ENCODE data around the gene BAIAP3.
"Not testable (repeated sequence)": the region's sequence is repeated elsewhere in the genome, so short reads cannot be mapped to it uniquely, and the experiment has no call there.

Gene BAIAP3

GRCh38 chr16:1318268-1318545 lies 15.2 kb upstream of the BAIAP3 start:
- DNase-seq (ENCODE audit: low read depth in 2 of 2): no peak

GRCh38 chr16:1319041-1319440 lies 14.4 kb upstream of the BAIAP3 start:
- no peak for DNase-seq (ENCODE audit: low read depth in 2 of 2)

GRCh38 chr16:1320097-1320496 lies 13.3 kb upstream of the BAIAP3 start:
- DNase-seq (ENCODE audit: low read depth in 2 of 2): no peak

DNA sequence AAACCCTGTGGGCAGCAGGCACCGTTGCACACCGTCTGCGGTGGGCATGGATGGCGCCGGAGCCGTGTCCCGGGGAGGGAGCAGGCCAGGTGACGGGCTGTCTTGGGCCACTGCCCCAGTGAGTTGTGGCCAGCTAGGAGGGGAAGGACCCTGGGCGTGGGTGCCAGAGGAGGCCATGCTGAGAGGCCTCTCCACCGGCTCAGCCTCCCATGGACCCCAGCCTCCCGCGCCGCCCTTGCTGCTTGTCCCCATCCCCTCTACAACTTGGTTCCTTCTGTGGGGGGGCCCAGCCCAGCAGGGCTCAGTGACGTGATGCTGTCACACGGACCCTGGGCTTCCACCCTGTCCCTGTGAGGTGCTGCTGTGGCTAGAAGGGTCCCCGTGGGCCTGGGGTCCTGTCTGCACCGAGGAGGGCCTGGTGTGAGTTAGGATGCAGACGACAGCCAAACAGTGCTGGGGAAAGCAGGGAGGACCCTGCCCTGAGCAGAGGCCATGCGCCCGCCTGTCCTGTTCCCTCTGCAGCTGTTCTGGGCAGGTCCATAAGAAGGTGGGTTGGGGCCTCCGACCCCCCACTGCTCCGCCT lies 12.7 kb upstream of the BAIAP3 start:
- DNase-seq (ENCODE audit: low read depth in 2 of 2): no peak

- no peak for DNase-seq (ENCODE audit: low read depth in 2 of 2)
Observed at GRCh38 chr16:1322407-1322806, 11.0 kb upstream of the BAIAP3 start.

- DNase-seq (ENCODE audit: low read depth in 2 of 2): no peak
Observed at GRCh38 chr16:1323296-1324239, 9.9 kb upstream of the BAIAP3 start.

- DNase-seq (ENCODE audit: low read depth in 2 of 2): no peak
Observed at GRCh38 chr16:1324286-1324826, 9.1 kb upstream of the BAIAP3 start.

DNA sequence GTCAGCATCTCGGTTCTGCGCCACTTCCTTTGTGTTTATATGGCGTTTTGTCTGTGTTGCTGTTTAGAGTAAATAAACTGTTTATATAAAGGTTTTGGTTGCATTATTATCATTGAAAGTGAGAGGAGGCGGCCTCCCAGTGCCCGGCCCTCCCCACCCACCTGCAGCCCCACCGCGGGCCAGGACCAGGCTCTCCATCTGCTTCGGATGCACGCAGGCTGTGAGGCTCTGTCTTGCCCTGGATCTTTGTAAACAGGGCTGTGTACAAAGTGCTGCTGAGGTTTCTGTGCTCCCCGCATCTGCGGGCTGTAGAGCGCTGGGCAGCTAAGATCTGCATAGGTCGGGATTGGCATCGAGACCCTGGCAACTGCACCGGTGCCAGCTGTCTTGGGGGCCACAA lies 8.2 kb upstream of the BAIAP3 start:
- DNase-seq (ENCODE audit: low read depth in 2 of 2): no peak

DNA sequence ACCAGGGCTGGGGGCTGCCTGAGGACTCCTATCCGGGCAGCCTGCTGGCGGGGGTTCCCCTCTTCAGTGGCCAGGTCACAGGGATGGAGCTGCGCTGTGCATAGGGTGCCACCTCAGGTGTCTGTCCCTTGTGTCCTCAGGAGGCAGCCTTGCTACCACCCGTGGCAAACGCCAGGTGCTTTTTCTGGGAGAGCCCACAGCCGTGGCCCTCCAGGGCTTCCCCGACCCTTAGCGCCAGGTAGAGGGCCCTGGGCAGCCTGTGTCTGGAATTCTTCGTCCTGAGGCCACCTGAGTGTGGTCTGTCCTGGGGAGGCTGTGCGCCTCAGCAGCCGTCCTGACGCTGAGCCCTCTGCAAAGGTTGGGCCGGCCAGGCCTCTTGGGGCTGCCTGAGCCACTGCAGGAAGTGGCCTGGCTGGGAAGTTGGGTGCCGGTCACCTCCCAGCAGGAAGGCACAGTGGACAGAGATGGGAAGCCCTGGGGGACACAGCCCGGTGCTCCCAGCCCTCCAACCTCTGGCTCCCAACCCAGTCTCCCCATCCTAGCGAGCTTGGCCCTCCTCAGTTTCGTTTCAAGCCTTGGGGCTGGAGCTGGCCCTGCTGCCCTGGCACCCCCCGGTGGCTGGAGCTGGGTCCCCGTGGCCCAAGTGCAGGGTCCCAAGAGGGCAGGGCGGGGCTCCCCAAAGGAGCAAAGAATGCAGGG lies 7.6 kb upstream of the BAIAP3 start:
- no peak for DNase-seq (ENCODE audit: low read depth in 2 of 2)

DNA sequence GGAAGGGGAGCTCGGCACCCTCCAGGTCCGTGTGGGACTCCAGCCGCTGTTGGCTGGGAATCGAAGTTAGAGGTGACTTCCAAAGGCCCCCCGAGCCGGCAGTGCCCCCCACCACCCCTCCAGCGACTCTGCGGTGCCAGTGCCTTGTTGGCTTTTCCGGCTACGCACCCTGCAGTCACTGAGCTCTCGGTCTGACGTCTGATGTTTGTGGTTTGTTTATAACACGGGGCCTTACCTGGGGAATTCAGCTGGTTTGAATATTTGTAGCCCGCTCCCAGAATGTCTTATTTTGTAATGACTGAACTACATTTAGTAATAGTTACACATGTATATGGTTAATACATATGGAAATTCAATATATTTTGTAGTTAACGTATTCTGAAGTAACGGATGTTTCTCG lies 7.1 kb upstream of the BAIAP3 start:
- DNase-seq (ENCODE audit: low read depth in 2 of 2): no peak

GRCh38 chr16:1326946-1327618 lies 6.4 kb upstream of the BAIAP3 start:
- no peak for DNase-seq (ENCODE audit: low read depth in 2 of 2)

DNA sequence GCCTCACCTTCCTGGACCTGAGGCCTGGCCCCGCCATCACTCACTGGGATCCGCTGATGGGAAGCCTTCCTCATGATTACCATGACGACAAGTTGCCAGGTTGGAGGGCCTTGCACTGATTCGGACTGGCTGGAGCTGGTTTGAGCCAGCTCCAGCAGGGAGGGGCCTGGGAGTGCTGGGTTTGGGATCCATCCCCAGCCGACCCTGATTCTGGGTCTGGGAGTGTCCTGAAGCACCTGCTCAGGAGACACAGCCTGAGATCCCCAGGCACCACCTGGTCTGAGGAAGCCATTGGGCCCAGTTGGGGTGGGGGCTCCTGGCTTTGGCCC lies 5.9 kb upstream of the BAIAP3 start:
- DNase-seq (ENCODE audit: low read depth in 2 of 2): no peak

DNA sequence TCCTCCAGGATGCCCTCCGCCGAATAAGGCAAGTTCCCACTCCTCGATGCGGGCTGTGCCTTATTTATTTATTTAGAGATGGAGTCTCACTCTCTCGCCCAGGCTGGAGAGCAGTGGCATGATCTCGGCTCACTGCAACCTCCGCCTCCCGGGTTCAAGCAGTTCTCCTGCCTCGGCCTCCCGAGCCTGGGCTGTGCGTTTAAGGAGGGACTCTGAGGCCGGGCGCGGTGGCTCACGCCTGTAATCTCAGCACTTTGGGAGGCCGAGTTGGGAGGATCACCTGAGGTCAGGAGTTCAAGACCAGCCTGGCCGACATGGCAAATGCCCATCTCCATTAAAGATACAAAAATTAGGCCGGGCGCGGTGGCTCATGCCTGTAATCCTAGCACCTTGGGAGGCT lies 5.3 kb upstream of the BAIAP3 start:
- DNase-seq (ENCODE audit: low read depth in 2 of 2): not testable (repeated sequence)

- not testable (repeated sequence) for DNase-seq (ENCODE audit: low read depth in 2 of 2)
Observed at GRCh38 chr16:1328961-1329360, 4.5 kb upstream of the BAIAP3 start.

DNA sequence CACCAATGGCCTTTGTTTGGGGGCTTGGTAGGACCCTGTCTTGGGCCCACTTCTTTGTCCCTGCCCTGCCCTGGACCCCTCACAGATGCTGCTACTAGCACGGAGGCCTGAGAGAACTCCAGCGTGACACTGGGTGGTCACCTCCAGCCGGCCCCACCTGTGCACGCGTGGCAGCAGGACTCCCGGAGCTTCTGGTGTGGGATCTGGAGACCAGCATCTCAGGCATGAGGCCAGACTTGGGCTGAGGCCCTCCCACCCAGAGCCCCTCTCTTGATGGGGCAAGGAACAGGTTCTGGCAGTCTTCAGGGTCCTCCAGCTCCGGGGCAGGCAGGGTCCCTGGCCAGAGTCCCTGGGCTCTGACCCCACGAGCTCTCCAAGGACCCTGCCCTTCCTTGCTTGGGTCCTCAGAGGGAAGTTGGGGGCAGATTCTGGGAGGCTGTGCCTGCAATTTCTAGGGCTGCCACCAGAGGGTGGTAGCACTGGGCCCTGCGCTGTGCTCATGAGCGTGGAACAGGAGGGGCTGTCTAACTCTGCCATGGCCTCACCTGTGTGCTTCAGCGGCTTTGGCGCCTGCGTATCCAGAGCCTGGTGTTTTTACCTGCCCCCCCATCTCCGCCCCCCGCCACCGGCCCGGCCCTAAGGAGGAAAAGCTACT lies 3.1 kb upstream of the BAIAP3 start:
- no peak for DNase-seq (ENCODE audit: low read depth in 2 of 2)

DNA sequence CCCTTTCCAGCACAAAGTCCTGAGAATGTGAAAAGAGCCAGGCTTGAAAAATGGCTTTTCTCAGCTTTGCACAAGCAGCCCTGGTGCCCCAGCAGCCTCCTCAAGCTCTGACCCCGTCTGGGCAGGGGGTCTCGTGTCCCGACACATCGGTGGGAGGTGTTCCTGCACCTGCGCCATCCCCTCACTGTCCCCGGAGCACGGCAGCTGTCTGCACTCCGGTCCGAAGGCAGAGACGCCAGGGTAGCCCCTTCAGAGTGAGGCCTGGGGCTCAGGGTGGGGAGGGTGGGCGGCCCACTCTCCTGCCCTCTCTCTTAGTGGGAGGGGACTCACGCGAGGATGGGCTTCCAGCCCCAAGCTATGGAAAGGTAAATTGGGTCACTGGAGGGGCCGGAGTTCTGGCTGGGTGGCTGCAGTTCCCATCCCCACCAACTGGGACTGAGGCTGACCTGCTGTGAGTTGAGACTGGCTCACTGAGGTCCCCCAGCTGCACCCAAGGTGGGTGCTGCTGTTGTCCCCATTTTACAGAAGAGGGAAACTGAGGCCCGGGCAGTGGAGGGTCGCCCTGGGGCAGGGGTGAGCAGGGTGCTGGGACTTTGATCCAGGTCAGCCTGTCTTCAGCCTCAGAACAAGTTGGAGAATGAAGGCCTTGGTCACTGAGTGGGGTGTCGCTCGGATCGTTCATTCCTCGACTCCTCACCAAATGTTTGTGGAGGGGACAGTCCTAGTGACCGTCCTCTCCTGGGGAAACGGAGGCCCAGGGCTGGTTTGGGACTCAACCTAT lies 2.3 kb upstream of the BAIAP3 start:
- no peak for DNase-seq (ENCODE audit: low read depth in 2 of 2)

GRCh38 chr16:1331712-1332617 lies 1.5 kb upstream of the BAIAP3 start:
- DNase-seq (ENCODE audit: low read depth in 2 of 2): peak in 1 of 2 donors; percentile 33

DNA sequence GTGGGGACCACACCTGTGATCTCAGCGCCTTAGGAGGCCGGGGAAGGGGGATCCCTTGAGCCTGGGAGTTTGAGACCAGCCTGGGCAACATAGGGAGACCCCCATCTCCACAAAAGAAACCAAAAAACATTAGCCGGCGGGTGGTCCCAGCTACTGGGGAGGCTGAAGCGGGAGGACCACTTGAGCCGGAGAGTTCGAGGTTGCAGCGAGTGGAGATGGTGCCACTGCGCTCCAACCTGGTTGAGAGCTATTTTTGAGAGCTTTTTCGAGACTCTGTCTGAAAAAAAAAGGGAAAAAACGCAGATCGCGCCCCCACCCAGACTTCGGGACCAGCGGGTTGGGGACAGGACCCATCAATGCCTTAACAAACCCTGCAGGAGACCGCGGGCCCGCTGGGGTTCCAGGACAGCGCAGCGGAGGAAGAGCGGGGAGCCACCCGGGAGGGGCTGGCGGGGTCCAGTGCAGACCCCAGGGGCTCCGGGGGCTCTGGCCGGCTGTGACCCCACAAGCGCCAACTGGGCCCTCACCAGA lies 762 bp upstream of the BAIAP3 start:
- no peak for DNase-seq (ENCODE audit: low read depth in 2 of 2)

DNA sequence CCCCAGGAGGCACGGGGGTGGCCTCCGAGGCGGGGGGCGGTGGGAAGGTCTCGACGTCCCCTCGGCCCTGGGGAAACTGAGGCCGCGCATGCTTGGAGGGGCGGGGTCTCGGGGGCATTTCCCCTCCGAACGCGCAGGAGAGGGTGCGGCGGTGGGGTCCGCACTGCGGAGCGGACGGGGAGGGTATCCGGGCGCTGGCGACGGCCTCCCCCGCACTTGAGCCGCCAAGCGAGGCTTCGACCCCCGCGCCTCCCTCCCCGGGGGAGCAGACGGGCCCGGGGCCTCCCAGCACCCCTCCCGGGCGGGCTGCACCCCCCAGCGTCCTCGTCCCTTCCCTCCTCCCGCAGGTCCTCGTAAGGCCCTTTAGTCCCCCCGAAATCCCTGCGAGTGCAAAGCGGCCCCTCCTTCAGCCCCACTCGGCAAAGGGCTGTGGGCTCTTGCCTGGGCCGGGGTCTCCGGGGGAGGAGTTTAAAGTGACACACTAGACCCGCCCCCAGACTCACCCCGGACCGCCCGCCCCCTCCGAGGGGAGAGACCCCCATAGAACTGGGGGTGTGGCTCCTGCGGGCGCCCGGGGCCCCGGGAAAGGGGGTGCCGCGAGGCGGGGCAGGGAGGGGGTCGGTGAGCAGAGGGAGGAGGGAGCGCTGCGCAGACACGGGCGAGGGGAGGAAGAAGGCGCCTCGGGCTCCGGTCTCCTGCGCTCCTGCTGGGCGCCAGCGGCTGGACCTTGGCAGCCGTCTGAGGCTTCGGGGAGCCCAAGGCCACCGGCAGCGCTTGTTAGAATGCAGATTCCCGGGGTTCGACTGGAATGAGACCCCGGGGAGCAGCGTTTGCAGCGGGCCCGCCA lies 632 bp downstream of the BAIAP3 start:
- DNase-seq (ENCODE audit: low read depth in 2 of 2): no peak
